Measurements from ENCODE around the gene PDLIM4.

The PDLIM4 gene

GRCh38 chr5:132253452-132254320, 3.8 kb upstream of the PDLIM4 start:
- Histone ChIP-seq H3K27me3 (ENCODE audit: control insufficient read depth, insufficient read depth, low read length) (peaks cover 24% of the 10 kb centered on the region), H3K9ac (ENCODE audit: low read length) (no peak overlapping the region), H3K27ac (ENCODE audit: low read depth, low read length) (no peak overlapping the region), H3K36me3 (ENCODE audit: control insufficient read depth, insufficient read depth, low read length) (no peaks in the 10 kb centered on the region), H3K9me3 (ENCODE audit: control insufficient read depth, insufficient read depth, low read depth, low read length) (no peaks in the 10 kb centered on the region), H3K4me3 (ENCODE audit: low read depth, low read length) (no peak overlapping the region), H3K4me1 (ENCODE audit: control insufficient read depth, insufficient read depth, low read length) (peaks cover 16% of the 10 kb centered on the region)

- H3K27ac ChIP-seq (ENCODE audit: low read depth, low read length) = no peak overlapping the region
- H3K9ac ChIP-seq (ENCODE audit: low read length) = no peak overlapping the region
- H3K36me3 ChIP-seq (ENCODE audit: control insufficient read depth, insufficient read depth, low read length) = no peaks in the 10 kb centered on the region
- no peak overlapping the region for H3K4me3 ChIP-seq (ENCODE audit: low read depth, low read length)
- H3K9me3 ChIP-seq (ENCODE audit: control insufficient read depth, insufficient read depth, low read depth, low read length) = no peaks in the 10 kb centered on the region
- peaks cover 25% of the 10 kb centered on the region for H3K27me3 ChIP-seq (ENCODE audit: control insufficient read depth, insufficient read depth, low read length)
- H3K4me1 ChIP-seq (ENCODE audit: control insufficient read depth, insufficient read depth, low read length) = peaks cover 24% of the 10 kb centered on the region
Observed at GRCh38 chr5:132254321-132254977, 3.0 kb upstream of the PDLIM4 start.

- Histone ChIP-seq H3K27me3 (ENCODE audit: control insufficient read depth, insufficient read depth, low read length) (peaks cover 25% of the 10 kb centered on the region), H3K27ac (ENCODE audit: low read depth, low read length) (no peak overlapping the region), H3K9ac (ENCODE audit: low read length) (no peak overlapping the region), H3K36me3 (ENCODE audit: control insufficient read depth, insufficient read depth, low read length) (no peaks in the 10 kb centered on the region), H3K4me3 (ENCODE audit: low read depth, low read length) (no peak overlapping the region), H3K9me3 (ENCODE audit: control insufficient read depth, insufficient read depth, low read depth, low read length) (no peaks in the 10 kb centered on the region), H3K4me1 (ENCODE audit: control insufficient read depth, insufficient read depth, low read length) (peaks cover 31% of the 10 kb centered on the region)
Observed at GRCh38 chr5:132256086-132256782, 1.3 kb upstream of the PDLIM4 start.

- H3K9me3 ChIP-seq (ENCODE audit: control insufficient read depth, insufficient read depth, low read depth, low read length) = no peaks in the 10 kb centered on the region
- H3K4me1 ChIP-seq (ENCODE audit: control insufficient read depth, insufficient read depth, low read length) = peaks cover 31% of the 10 kb centered on the region
- H3K27me3 ChIP-seq (ENCODE audit: control insufficient read depth, insufficient read depth, low read length) = peaks cover 25% of the 10 kb centered on the region
- peak overlapping the region; percentile 78 for H3K4me3 ChIP-seq (ENCODE audit: low read depth, low read length)
- H3K9ac ChIP-seq (ENCODE audit: low read length) = peak overlapping the region; percentile 38
- no peak overlapping the region for H3K27ac ChIP-seq (ENCODE audit: low read depth, low read length)
- no peaks in the 10 kb centered on the region for H3K36me3 ChIP-seq (ENCODE audit: control insufficient read depth, insufficient read depth, low read length)
Observed at GRCh38 chr5:132256783-132257130, 739 bp upstream of the PDLIM4 start.

GRCh38 chr5:132258102-132259068, 889 bp downstream of the PDLIM4 start:
- Histone ChIP-seq H3K27ac (ENCODE audit: low read depth, low read length) (no peak overlapping the region), H3K9ac (ENCODE audit: low read length) (peak overlapping the region; percentile 61), H3K36me3 (ENCODE audit: control insufficient read depth, insufficient read depth, low read length) (no peaks in the 10 kb centered on the region; the same call in 1 of the 2 replicates), H3K4me1 (ENCODE audit: control insufficient read depth, insufficient read depth, low read length) (peaks cover 31% of the 10 kb centered on the region), H3K4me3 (ENCODE audit: low read depth, low read length) (peak overlapping the region; percentile 82), H3K27me3 (ENCODE audit: control insufficient read depth, insufficient read depth, low read length) (peaks cover 25% of the 10 kb centered on the region), H3K9me3 (ENCODE audit: control insufficient read depth, insufficient read depth, low read depth, low read length) (no peaks in the 10 kb centered on the region)

GRCh38 chr5:132259069-132259851, 1.8 kb downstream of the PDLIM4 start:
- Histone ChIP-seq H3K9me3 (ENCODE audit: control insufficient read depth, insufficient read depth, low read depth, low read length) (no peaks in the 10 kb centered on the region), H3K36me3 (ENCODE audit: control insufficient read depth, insufficient read depth, low read length) (no peaks in the 10 kb centered on the region; the same call in 1 of the 2 replicates), H3K27me3 (ENCODE audit: control insufficient read depth, insufficient read depth, low read length) (peaks cover 25% of the 10 kb centered on the region), H3K4me3 (ENCODE audit: low read depth, low read length) (0 out of 2 replicates have a peak overlapping the region, but pooled peaks have one; percentile 82), H3K9ac (ENCODE audit: low read length) (no peak overlapping the region), H3K4me1 (ENCODE audit: control insufficient read depth, insufficient read depth, low read length) (peaks cover 31% of the 10 kb centered on the region), H3K27ac (ENCODE audit: low read depth, low read length) (no peak overlapping the region)

GRCh38 chr5:132260051-132260450, 2.6 kb downstream of the PDLIM4 start:
- Histone ChIP-seq H3K27me3 (ENCODE audit: control insufficient read depth, insufficient read depth, low read length) (peaks cover 25% of the 10 kb centered on the region), H3K9me3 (ENCODE audit: control insufficient read depth, insufficient read depth, low read depth, low read length) (no peaks in the 10 kb centered on the region), H3K4me3 (ENCODE audit: low read depth, low read length) (no peak overlapping the region), H3K9ac (ENCODE audit: low read length) (no peak overlapping the region), H3K36me3 (ENCODE audit: control insufficient read depth, insufficient read depth, low read length) (no peaks in the 10 kb centered on the region; the same call in 1 of the 2 replicates), H3K4me1 (ENCODE audit: control insufficient read depth, insufficient read depth, low read length) (peaks cover 31% of the 10 kb centered on the region), H3K27ac (ENCODE audit: low read depth, low read length) (no peak overlapping the region)

- Histone ChIP-seq H3K9ac (ENCODE audit: low read length) (no peak overlapping the region), H3K27ac (ENCODE audit: low read depth, low read length) (no peak overlapping the region), H3K4me1 (ENCODE audit: control insufficient read depth, insufficient read depth, low read length) (peaks cover 37% of the 10 kb centered on the region), H3K27me3 (ENCODE audit: control insufficient read depth, insufficient read depth, low read length) (peaks cover 22% of the 10 kb centered on the region), H3K36me3 (ENCODE audit: control insufficient read depth, insufficient read depth, low read length) (no peaks in the 10 kb centered on the region; the same call in 1 of the 2 replicates), H3K4me3 (ENCODE audit: low read depth, low read length) (no peak overlapping the region), H3K9me3 (ENCODE audit: control insufficient read depth, insufficient read depth, low read depth, low read length) (no peaks in the 10 kb centered on the region)
Observed at GRCh38 chr5:132260714-132261551, 3.4 kb downstream of the PDLIM4 start.
